Measurements from ENCODE around the gene ZBTB21.
"Not testable (repeated sequence)": the region's sequence is repeated elsewhere in the genome, so short reads cannot be mapped to it uniquely, and the experiment has no call there.

Gene ZBTB21

GRCh38 chr21:41966872-41967621, 43.1 kb downstream of the ZBTB21 start:
- no peak for DNase-seq

- no peak for DNase-seq
Observed at GRCh38 chr21:41966041-41966833, 43.9 kb downstream of the ZBTB21 start.

- no peak for DNase-seq
Observed at GRCh38 chr21:41965461-41966013, 44.6 kb downstream of the ZBTB21 start.

GRCh38 chr21:41965045-41965444, 45.1 kb downstream of the ZBTB21 start:
- no peak for DNase-seq

GRCh38 chr21:41964171-41964570, 46.0 kb downstream of the ZBTB21 start:
- no peak for DNase-seq

GRCh38 chr21:41962425-41962966, 47.7 kb downstream of the ZBTB21 start:
- no peak for DNase-seq

GRCh38 chr21:41961753-41962152, 48.4 kb downstream of the ZBTB21 start:
- no peak for DNase-seq

- no peak for DNase-seq
Observed at GRCh38 chr21:41961282-41961701, 48.9 kb downstream of the ZBTB21 start.

GRCh38 chr21:41960386-41960785, 49.8 kb downstream of the ZBTB21 start:
- no peak for DNase-seq

GRCh38 chr21:41959697-41960096, 50.5 kb downstream of the ZBTB21 start:
- not testable (repeated sequence) for DNase-seq

GRCh38 chr21:41958886-41959563, 51.1 kb downstream of the ZBTB21 start:
- no peak for DNase-seq

GRCh38 chr21:41957991-41958766, 52.0 kb downstream of the ZBTB21 start:
- DNase-seq: peak; percentile 63

GRCh38 chr21:41956926-41957729, 53.0 kb downstream of the ZBTB21 start:
- DNase-seq: peak; percentile 73

GRCh38 chr21:41955516-41955915, 54.6 kb downstream of the ZBTB21 start:
- no peak for DNase-seq

GRCh38 chr21:41954654-41955499, 55.3 kb downstream of the ZBTB21 start:
- DNase-seq: no peak

GRCh38 chr21:41953831-41954653, 56.1 kb downstream of the ZBTB21 start, which contains the start of gene C2CD2:
Gene C2CD2, minus strand, starts transcription at chr21:41954018. Its CDS starts 370 bp downstream, at chr21:41953648.
- DNase-seq: peak; percentile 76

- DNase-seq: peak; percentile 24
Observed at GRCh38 chr21:41953249-41953830, 56.8 kb downstream of the ZBTB21 start.

GRCh38 chr21:41952568-41953248, 57.5 kb downstream of the ZBTB21 start:
- DNase-seq: no peak

Measured in fibroblast of skin of back (primary cell).